Endothelial cell of umbilical vein (primary cell): ENCODE data around the gene STYX. TPM values are rescaled to one million over a fixed set of nuclear protein-coding genes. Genes with fewer than 3 reads are reported as not detected.

ENCODE experiments used
- BruUV-seq: library from RNA; stranded (reverse); fragments of 400-500 nt; replicated peaks from 2 replicates; lab custom pipeline; 2021; lab: Mats Ljungman, UMichigan
- CTCF ChIA-PET: fragments of 300-600, 350-600 bp; sonication (Branson Sonifier 250); formaldehyde crosslinking; loops from one replicate; lab custom pipeline; 2021; ENCODE audit warnings: antibody characterized with exemption, inconsistent platforms; lab: Charles Lee
- POLR2A ChIA-PET: fragments of 300-600, 350-600 bp; sonication (Branson Sonifier 250); formaldehyde crosslinking; loops from one replicate; lab custom pipeline; 2021; ENCODE audit warnings: antibody characterized with exemption, inconsistent platforms; lab: Charles Lee
- DNase-seq: peaks from one replicate; pipeline ENCODE4 v3.0.0-alpha.2; 2011; ENCODE audit warnings: low read depth, low spot score
- FAIRE-seq: peaks from 2 replicates; lab custom pipeline; 2011; peaks lifted over from hg19 to GRCh38; lab: Jason Lieb, UNC
- H2AFZ ChIP-seq: 2 replicates; pipeline ENCODE4 v1.6.0; 2012; ENCODE audit warnings: low read depth, low read length, control low read depth, inconsistent platforms
- H3K27ac ChIP-seq: 2 replicates; pipeline ENCODE4 v1.5.1; 2011; ENCODE audit warnings: low read depth, mild to moderate bottlenecking, control low read depth, low read length, moderate library complexity; ENCODE audit not compliant: insufficient read depth
- H3K27me3 ChIP-seq, 2 experiments: 2 replicates each; pipeline versions ENCODE4 v1.6.0 to v1.6.1; 2011; ENCODE audit warnings: low read length in 2 of 2, mixed read lengths in 1 of 2; ENCODE audit not compliant: control insufficient read depth in 2 of 2, insufficient read depth in 2 of 2
- H3K36me3 ChIP-seq, 2 experiments: 2 replicates in 1 of 2; 3 replicates in 1 of 2; pipeline ENCODE4 v1.5.1; 2011; ENCODE audit warnings: low read length in 2 of 2, mild to moderate bottlenecking in 1 of 2, moderate library complexity in 1 of 2; ENCODE audit not compliant: control insufficient read depth in 2 of 2, insufficient read depth in 2 of 2; ENCODE audit errors: extremely low read depth in 1 of 2
- H3K4me1 ChIP-seq: 3 replicates; pipeline ENCODE4 v1.5.1; 2011; ENCODE audit warnings: mild to moderate bottlenecking, low read length; ENCODE audit not compliant: control insufficient read depth, insufficient read depth; ENCODE audit errors: extremely low read depth
- H3K4me2 ChIP-seq: 2 replicates; pipeline ENCODE4 v1.6.1; 2011; ENCODE audit warnings: low read length, control low read depth, mixed read lengths; ENCODE audit not compliant: insufficient read depth
- H3K4me3 ChIP-seq, 3 experiments: fragments of 200-600 bp in 1 of 3; sonication (generic), shearing (Covaris generic) in 1 of 3; replicated peaks in 1 of 3; 2 replicates each; pipeline ENCODE4 v1.5.1; 2011 to 2016; ENCODE audit warnings: control low read depth in 3 of 3, low read length in 3 of 3, mild to moderate bottlenecking in 2 of 3, inconsistent platforms in 1 of 3, low read depth in 1 of 3, moderate library complexity in 1 of 3; ENCODE audit not compliant: insufficient read depth in 1 of 3
- H3K79me2 ChIP-seq: 2 replicates; pipeline ENCODE4 v1.6.0; 2012; ENCODE audit warnings: low read length, inconsistent platforms; ENCODE audit not compliant: control insufficient read depth, insufficient read depth
- H3K9ac ChIP-seq: replicated peaks from 2 replicates; pipeline ENCODE3; 2011; ENCODE audit warnings: low read length, control low read depth; ENCODE audit not compliant: insufficient read depth; ENCODE audit errors: extremely low read depth
- H3K9me1 ChIP-seq: replicated peaks from 3 replicates; pipeline ENCODE4 v1.6.0; 2011; ENCODE audit warnings: mild to moderate bottlenecking, low read length; ENCODE audit not compliant: control insufficient read depth, insufficient read depth; ENCODE audit errors: extremely low read depth
- H3K9me3 ChIP-seq: replicated peaks from 2 replicates; pipeline ENCODE4 v1.5.1; 2012; ENCODE audit warnings: low read length, inconsistent platforms; ENCODE audit not compliant: control insufficient read depth, insufficient read depth
- H4K20me1 ChIP-seq: replicated peaks from 2 replicates; pipeline ENCODE3; 2011; ENCODE audit warnings: mild to moderate bottlenecking, low read length; ENCODE audit not compliant: control insufficient read depth, insufficient read depth; ENCODE audit errors: extremely low read depth
- EZH2 ChIP-seq: IDR thresholded peaks from 2 replicates; pipeline ENCODE4 v1.6.1; 2012; ENCODE audit warnings: borderline replicate concordance, low read depth, mild to moderate bottlenecking, moderate library complexity, low read length, inconsistent platforms; ENCODE audit not compliant: severe bottlenecking
- FOS ChIP-seq: IDR thresholded peaks from 2 replicates; pipeline ENCODE4 v1.6.1; 2011; ENCODE audit warnings: mild to moderate bottlenecking, low read length, moderate library complexity, borderline replicate concordance; ENCODE audit not compliant: insufficient read depth
- GATA2 ChIP-seq: IDR thresholded peaks from 2 replicates; pipeline ENCODE4 v1.7.0; 2011; ENCODE audit warnings: low read depth, mild to moderate bottlenecking, moderate library complexity, mixed read lengths, low read length; ENCODE audit not compliant: insufficient read length, insufficient read depth
- JUN ChIP-seq: IDR thresholded peaks from 2 replicates; pipeline ENCODE4 v1.6.1; 2011; ENCODE audit warnings: borderline replicate concordance, low read depth; ENCODE audit not compliant: insufficient read length, insufficient read depth
- MYC ChIP-seq: IDR thresholded peaks from one replicate; pipeline ENCODE4 v1.6.1; 2011; ENCODE audit warnings: mild to moderate bottlenecking, low read depth, low read length
- POLR2A ChIP-seq: IDR thresholded peaks from 2 replicates; pipeline ENCODE4 v1.6.1; 2012; ENCODE audit warnings: low read depth, mild to moderate bottlenecking, control low read depth, low read length
- POLR2AphosphoS5 ChIP-seq: IDR thresholded peaks from 2 replicates; pipeline ENCODE4 v1.6.1; 2012; ENCODE audit warnings: low read depth, mild to moderate bottlenecking, control low read depth, low read length, moderate library complexity; ENCODE audit not compliant: insufficient read depth
- dilution Hi-C: fragments of 300-500 bp; cut with MboI; formaldehyde crosslinking; loops from one replicate; pipeline ENCODE4 v1.15.0; 2019; ENCODE audit warnings: low sequenced_read_pairs; ENCODE audit not compliant: extremely low pct_ligation_motif_present
- intact Hi-C: fragments of 100-400 bp; cut with micrococcal nuclease; formaldehyde crosslinking; loops from one replicate; pipeline ENCODE4 v1.10.0; 2022
- polyA plus RNA-seq, 4 experiments: library from polyadenylated mRNA; depleted of rRNA in 3 of 4; stranded (reverse) in 3 of 4; unstranded in 1 of 4; fragments of >200 nt; gene quantifications; 2 replicates each; pipeline versions ENCODE4 v1.2.1 to v1.2.3, GENCODE V29; 2011 to 2012; ENCODE audit warnings: missing spikeins in 1 of 4
- total RNA-seq: library from RNA; stranded (reverse); gene quantifications from 2 replicates; pipeline ENCODE4 v1.2.3, GENCODE V29; 2021
- TF ChIP-seq, protein P1 (sequence below), 2 donors: IDR thresholded peaks; 1 replicate in 1 of 2; 2 replicates in 1 of 2; pipeline ENCODE4 v1.5.1; 2011; ENCODE audit warnings: low read length in 2 of 2, mild to moderate bottlenecking in 2 of 2, moderate library complexity in 2 of 2, control low read depth in 1 of 2, inconsistent platforms in 1 of 2, low read depth in 1 of 2; ENCODE audit not compliant: insufficient read depth in 1 of 2; ENCODE audit errors: extremely low read depth in 1 of 2
- TF ChIP-seq, protein P2 (sequence below): IDR thresholded peaks from 2 replicates; pipeline ENCODE4 v1.6.1; 2011; ENCODE audit not compliant: insufficient read depth, insufficient read length

Gene STYX
- total and polyA plus RNA-seq, 2 donors (not counting 3 experiments of a cell fraction or from before 2014, with no cell fraction given), result 6.2 to 21.3 TPM

DNA sequence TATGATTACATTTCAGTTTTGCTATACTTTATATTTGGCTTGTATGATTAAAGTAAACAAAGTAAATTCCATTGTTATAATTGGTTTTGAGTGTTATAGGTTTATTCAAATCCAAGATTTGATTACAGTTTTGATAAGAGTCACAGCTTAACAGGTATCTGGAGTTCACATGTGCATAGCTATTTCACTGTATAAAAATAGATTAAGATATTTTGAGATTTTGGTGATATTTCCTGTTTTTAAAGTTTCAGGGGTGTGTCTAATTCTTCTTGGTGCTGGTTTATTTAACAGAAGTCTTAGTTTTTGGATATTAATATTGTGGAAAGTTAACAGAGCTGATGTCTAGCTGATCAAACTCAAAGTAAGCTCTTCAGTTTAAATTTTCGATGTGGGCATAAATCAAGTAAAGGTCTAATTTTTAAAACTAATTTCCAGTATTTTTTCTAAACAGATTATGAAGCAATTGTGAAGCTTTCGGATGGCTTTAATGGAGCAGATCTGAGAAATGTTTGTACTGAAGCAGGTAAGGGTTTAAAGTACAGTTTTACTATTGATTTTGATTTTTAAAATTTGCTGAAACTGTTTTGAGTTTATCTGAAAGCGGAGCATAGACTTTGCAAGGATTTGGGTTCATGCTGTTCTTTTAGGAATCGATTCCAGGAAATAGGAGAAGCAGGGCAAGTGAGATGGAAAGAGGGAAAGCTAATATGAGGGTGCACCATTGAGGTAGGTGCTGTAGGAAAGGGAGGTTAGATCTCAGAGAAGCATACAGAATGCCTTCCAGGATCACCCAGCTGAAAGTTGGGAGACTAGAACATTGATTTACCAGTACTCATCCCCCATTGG lies 6.2 kb upstream of the STYX start:
- Histone ChIP-seq H3K27ac (no peak overlapping the region), H3K9ac (no peak overlapping the region), H3K4me1 (no peaks in the 10 kb centered on the region), H3K9me3 (no peaks in the 10 kb centered on the region), H4K20me1 (no peaks in the 10 kb centered on the region), H2AFZ (no peak overlapping the region), H3K27me3 (no peaks in the 10 kb centered on the region), H3K9me1 (no peaks in the 10 kb centered on the region), H3K36me3 (peaks cover 20 to 33% of the 10 kb centered on the region in 2 experiments), H3K4me3 (no peak overlapping the region), H3K4me2 (no peak overlapping the region), H3K79me2 (peaks cover 4% of the 10 kb centered on the region)
- intact Hi-C loops (no loop called here), dilution Hi-C loops (no loop called here)
- FAIRE-seq, result no peak
- TF ChIP-seq POLR2AphosphoS5, result no peak
- no peak for TF ChIP-seq POLR2A
- no peak for TF ChIP-seq FOS
- TF ChIP-seq, protein P1, sequence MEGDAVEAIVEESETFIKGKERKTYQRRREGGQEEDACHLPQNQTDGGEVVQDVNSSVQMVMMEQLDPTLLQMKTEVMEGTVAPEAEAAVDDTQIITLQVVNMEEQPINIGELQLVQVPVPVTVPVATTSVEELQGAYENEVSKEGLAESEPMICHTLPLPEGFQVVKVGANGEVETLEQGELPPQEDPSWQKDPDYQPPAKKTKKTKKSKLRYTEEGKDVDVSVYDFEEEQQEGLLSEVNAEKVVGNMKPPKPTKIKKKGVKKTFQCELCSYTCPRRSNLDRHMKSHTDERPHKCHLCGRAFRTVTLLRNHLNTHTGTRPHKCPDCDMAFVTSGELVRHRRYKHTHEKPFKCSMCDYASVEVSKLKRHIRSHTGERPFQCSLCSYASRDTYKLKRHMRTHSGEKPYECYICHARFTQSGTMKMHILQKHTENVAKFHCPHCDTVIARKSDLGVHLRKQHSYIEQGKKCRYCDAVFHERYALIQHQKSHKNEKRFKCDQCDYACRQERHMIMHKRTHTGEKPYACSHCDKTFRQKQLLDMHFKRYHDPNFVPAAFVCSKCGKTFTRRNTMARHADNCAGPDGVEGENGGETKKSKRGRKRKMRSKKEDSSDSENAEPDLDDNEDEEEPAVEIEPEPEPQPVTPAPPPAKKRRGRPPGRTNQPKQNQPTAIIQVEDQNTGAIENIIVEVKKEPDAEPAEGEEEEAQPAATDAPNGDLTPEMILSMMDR (IDR thresholded peaks at IDR 0.05; ENCODE audit: extremely low read depth in 1 of 2, insufficient read depth in 1 of 2, low read depth in 1 of 2, low read length in 2 of 2), result no peak
- TF ChIP-seq, protein P2, sequence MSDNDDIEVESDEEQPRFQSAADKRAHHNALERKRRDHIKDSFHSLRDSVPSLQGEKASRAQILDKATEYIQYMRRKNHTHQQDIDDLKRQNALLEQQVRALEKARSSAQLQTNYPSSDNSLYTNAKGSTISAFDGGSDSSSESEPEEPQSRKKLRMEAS, result no peak
- TF ChIP-seq GATA2, result no peak
- no peak for TF ChIP-seq JUN
- TF ChIP-seq MYC, result no peak
- TF ChIP-seq EZH2, result no peak
- no TSS peak for BruUV-seq
- CTCF ChIA-PET, result interaction anchor here (1.2 to 3.2 kb wide), 5 partner anchors 12 to 331 kb away, joined by 3 to 13 read pairs (median 5); no protein-coding TSS in a partner anchor
- POLR2A ChIA-PET, result no interaction called here
- DNase-seq, result no peak
